HCT116 (cell line): ENCODE results near the gene CTCFL. TPM values are rescaled to one million over a fixed set of nuclear protein-coding genes. Genes with fewer than 3 reads are reported as not detected.

Experiments used
- ATAC-seq: fragments of 200-7000 bp; cut with Tn5 transposase; 2 replicates; pipeline ENCODE4 v1.9.1; 2020; ENCODE audit warnings: mild to moderate bottlenecking, moderate library complexity
- BruUV-seq: library from RNA; stranded (reverse); fragments of 400-500 nt; replicated peaks from 2 replicates; lab custom pipeline; 2021; lab: Mats Ljungman, UMichigan
- CTCF ChIA-PET: fragments of 300-600 bp; sonication (Branson Sonifier 250); formaldehyde crosslinking; loops from one replicate; lab custom pipeline; 2021; ENCODE audit warnings: antibody characterized with exemption; lab: Charles Lee
- POLR2A ChIA-PET: fragments of 300-600, 350-600 bp; sonication (Branson Sonifier 250); formaldehyde crosslinking; loops from one replicate; lab custom pipeline; 2021; ENCODE audit warnings: antibody characterized with exemption; lab: Charles Lee
- RAD21 ChIA-PET, 2 experiments: fragments of 300-600 bp; sonication (Branson Sonifier 250); formaldehyde crosslinking; loops; one replicate each; lab custom pipeline; 2023; ENCODE audit warnings: low total read pairs in 2 of 2; ENCODE audit not compliant: uncharacterized antibody in 2 of 2, unreplicated experiment in 2 of 2, low non-redundant PET in 1 of 2; lab: Charles Lee
- DNase-seq: peaks from one replicate; pipeline ENCODE4 v3.0.0-alpha.2; 2010; ENCODE audit warnings: low read depth, low spot score
- H2AFZ ChIP-seq: fragments of 200-600 bp; shearing (Covaris generic), sonication (generic); 2 replicates; pipeline ENCODE4 v1.6.1; 2017; ENCODE audit warnings: low read depth, mixed run types, mixed read lengths, antibody characterized with exemption, low read length; ENCODE audit not compliant: poor library complexity, severe bottlenecking
- H3K27ac ChIP-seq: 2 replicates; pipeline ENCODE4 v1.5.1; 2012; ENCODE audit warnings: low read depth, low read length
- H3K27me3 ChIP-seq: fragments of 200-600 bp; sonication (generic); 2 replicates; pipeline ENCODE4 v1.6.1; 2016; ENCODE audit warnings: mixed run types, low read length, mixed read lengths; ENCODE audit not compliant: insufficient read depth
- H3K36me3 ChIP-seq, 2 experiments: fragments of 200-500 bp in 1 of 2; fragments of 200-600 bp in 1 of 2; sonication (Bioruptor generic) in 1 of 2; sonication (generic) in 1 of 2; 2 replicates each; pipeline versions ENCODE4 v1.5.1 to v1.6.1; 2014 to 2016; ENCODE audit warnings: low read length in 2 of 2, inconsistent platforms in 1 of 2, mixed read lengths in 1 of 2, mixed run types in 1 of 2; ENCODE audit not compliant: insufficient read depth in 2 of 2, control insufficient read depth in 1 of 2
- H3K4me1 ChIP-seq, 2 experiments: fragments of 200-600 bp in 1 of 2; sonication (generic) in 1 of 2; 2 replicates each; pipeline versions ENCODE4 v1.5.1 to v1.6.1; 2012 to 2017; ENCODE audit warnings: low read length in 2 of 2, inconsistent platforms in 1 of 2, mild to moderate bottlenecking in 1 of 2, mixed read lengths in 1 of 2, mixed run types in 1 of 2, moderate library complexity in 1 of 2; ENCODE audit not compliant: insufficient read depth in 2 of 2, control insufficient read depth in 1 of 2
- H3K4me2 ChIP-seq: fragments of 200-600 bp; sonication (generic); 2 replicates; pipeline ENCODE4 v1.6.1; 2017; ENCODE audit warnings: mixed run types, low read length, mixed read lengths
- H3K4me3 ChIP-seq, 2 experiments: fragments of 200-600 bp in 1 of 2; sonication (generic) in 1 of 2; replicated peaks in 1 of 2; 2 replicates each; pipeline ENCODE4 v1.5.1; 2011 to 2016; ENCODE audit warnings: low read length in 2 of 2, control low read depth in 1 of 2, low read depth in 1 of 2, mild to moderate bottlenecking in 1 of 2, mixed read lengths in 1 of 2, mixed run types in 1 of 2
- H3K79me2 ChIP-seq: fragments of 200-600 bp; sonication (generic); 2 replicates; pipeline ENCODE4 v1.6.1; 2017; ENCODE audit warnings: mild to moderate bottlenecking, mixed run types, low read length, moderate library complexity, mixed read lengths; ENCODE audit not compliant: insufficient read depth
- H3K9ac ChIP-seq: fragments of 200-600 bp; sonication (generic); 2 replicates; pipeline ENCODE4 v1.6.1; 2016; ENCODE audit warnings: low read length, mixed read lengths
- H3K9me2 ChIP-seq: fragments of 200-600 bp; sonication (generic), shearing (Covaris generic); 2 replicates; pipeline ENCODE4 v1.6.1; 2017; ENCODE audit warnings: mixed run types, mild to moderate bottlenecking, moderate library complexity; ENCODE audit not compliant: insufficient read depth
- H3K9me3 ChIP-seq, 2 experiments: fragments of 200-500 bp in 1 of 2; fragments of 200-600 bp in 1 of 2; sonication (Bioruptor generic) in 1 of 2; sonication (generic) in 1 of 2; 2 replicates each; pipeline ENCODE4 v1.6.1; 2014 to 2017; ENCODE audit warnings: low read length in 2 of 2, mixed read lengths in 2 of 2, inconsistent platforms in 1 of 2, low read depth in 1 of 2, mild to moderate bottlenecking in 1 of 2, mixed run types in 1 of 2, moderate library complexity in 1 of 2; ENCODE audit not compliant: control insufficient read depth in 1 of 2, insufficient read depth in 1 of 2
- H4K20me1 ChIP-seq: fragments of 200-600 bp; sonication (generic), shearing (Covaris generic); 2 replicates; pipeline ENCODE4 v1.6.1; 2017; ENCODE audit warnings: mixed run types, mild to moderate bottlenecking, moderate library complexity; ENCODE audit not compliant: insufficient read depth
- CTCF ChIP-seq, 3 experiments: fragments of 200-600 bp in 1 of 3; sonication (generic) in 1 of 3; IDR thresholded peaks in 2 of 3; conservative IDR thresholded peaks in 1 of 3; 2 replicates each; pipeline ENCODE4 v1.5.1; 2012 to 2017; ENCODE audit warnings: low read depth in 2 of 3, low read length in 2 of 3, antibody characterized with exemption in 1 of 3, borderline replicate concordance in 1 of 3, control low read depth in 1 of 3, mild to moderate bottlenecking in 1 of 3, mixed read lengths in 1 of 3, mixed run types in 1 of 3, moderate library complexity in 1 of 3; ENCODE audit not compliant: insufficient read depth in 1 of 3
- JUND ChIP-seq: IDR thresholded peaks from 2 replicates; pipeline ENCODE4 v1.6.1; 2012
- SP1 ChIP-seq: IDR thresholded peaks from 2 replicates; pipeline ENCODE4 v1.6.1; 2012; ENCODE audit warnings: low read depth
- ZBTB33 ChIP-seq: IDR thresholded peaks from 2 replicates; pipeline ENCODE4 v1.6.1; 2011; ENCODE audit warnings: mild to moderate bottlenecking, low read length, moderate library complexity; ENCODE audit not compliant: insufficient replicate concordance; ENCODE audit errors: extremely low read depth
- intact Hi-C: fragments of 100-400 bp; cut with micrococcal nuclease; formaldehyde crosslinking; loops from 2 replicates; pipeline ENCODE4 v1.10.0; 2022
- total RNA-seq: library from RNA; stranded (reverse); gene quantifications from one replicate; pipeline ENCODE4 v1.2.1, GENCODE V29; 2021; ENCODE audit not compliant: unreplicated experiment

CTCFL gene
- total RNA-seq, 1 experiment from 2014 or later: 0.34 TPM

GRCh38 chr20:57458400-57459160, 66.4 kb downstream of the CTCFL start:
- intact Hi-C loops: no loop called here
- H3K9me2 ChIP-seq: no peaks in the 10 kb centered on the region
- no peaks in the 10 kb centered on the region for H4K20me1 ChIP-seq
- H2AFZ ChIP-seq: no peak overlapping the region
- H3K9ac ChIP-seq: no peak overlapping the region
- no peaks in the 10 kb centered on the region for H3K79me2 ChIP-seq
- TF ChIP-seq ZBTB33 (no peak), SP1 (no peak), JUND (no peak), CTCF (IDR thresholded peaks at IDR 0.05 in 2 of 3, conservative IDR thresholded peaks at IDR 0.05 in 1 of 3; ENCODE audit: borderline replicate concordance in 1 of 3, insufficient read depth in 1 of 3, low read depth in 2 of 3, low read length in 2 of 3) (no peak)
- TF ChIP-seq, all 23 proteins: peak for 0
- no peaks in the 10 kb centered on the region for H3K27me3 ChIP-seq
- ATAC-seq: no peak
- no peaks in the 10 kb centered on the region for H3K36me3 ChIP-seq
- peaks cover 0 to 5% of the 10 kb centered on the region in 2 experiments; a peak in 1 of 4 replicates for H3K4me1 ChIP-seq
- H3K9me3 ChIP-seq: no peaks in the 10 kb centered on the region; a peak in 1 of 4 replicates
- no TSS peak for BruUV-seq
- H3K4me3 ChIP-seq: no peak overlapping the region
- no peak overlapping the region for H3K27ac ChIP-seq
- H3K4me2 ChIP-seq: no peak overlapping the region
- ChIA-PET CTCF (no interaction called here), RAD21 (no interaction called here), POLR2A (no interaction called here)
- no peak for DNase-seq
